NT2/D1 (cell line): ENCODE results near the gene OXGR1.

Experiments
- DNase-seq: peaks from one replicate; pipeline ENCODE4 v3.0.0-alpha.2; 2011; ENCODE audit warnings: low read depth, low spot score
- H3K27me3 ChIP-seq: 2 replicates; pipeline ENCODE4 v1.6.0; 2011; ENCODE audit warnings: mild to moderate bottlenecking; ENCODE audit not compliant: insufficient read length, insufficient read depth
- H3K36me3 ChIP-seq: 2 replicates; pipeline ENCODE4 v1.6.1; 2011; ENCODE audit warnings: mild to moderate bottlenecking, low read length, mixed read lengths; ENCODE audit not compliant: insufficient read depth, insufficient read length
- H3K4me1 ChIP-seq: 2 replicates; pipeline ENCODE4 v1.5.1; 2011; ENCODE audit not compliant: insufficient read depth, insufficient read length
- H3K4me3 ChIP-seq: 2 replicates; pipeline ENCODE4 v1.5.1; 2011; ENCODE audit warnings: low read depth; ENCODE audit not compliant: insufficient read length
- H3K9ac ChIP-seq: 2 replicates; pipeline ENCODE4 v1.6.0; 2011; ENCODE audit warnings: low read depth; ENCODE audit not compliant: insufficient read length
- H3K9me3 ChIP-seq: 2 replicates; pipeline ENCODE4 v1.5.1; 2011; ENCODE audit warnings: mild to moderate bottlenecking, low read length; ENCODE audit not compliant: insufficient read depth
- SUZ12 ChIP-seq: IDR thresholded peaks from 2 replicates; pipeline ENCODE4 v1.6.1; 2011; ENCODE audit not compliant: insufficient read length, insufficient read depth; ENCODE audit errors: extremely low read depth
- YY1 ChIP-seq: IDR thresholded peaks from 2 replicates; pipeline ENCODE4 v1.6.1; 2011; ENCODE audit not compliant: insufficient read length, insufficient read depth
- ZNF274 ChIP-seq: IDR thresholded peaks from 2 replicates; pipeline ENCODE4 v1.6.1; 2011; ENCODE audit warnings: mild to moderate bottlenecking, low read depth, low read length

The OXGR1 gene

GRCh38 chr13:97004096-97004876, 10.0 kb upstream of the OXGR1 start:
- H3K9ac ChIP-seq, result no peak overlapping the region
- no peaks in the 10 kb centered on the region for H3K4me1 ChIP-seq
- TF ChIP-seq ZNF274 (no peak), YY1 (no peak), SUZ12 (no peak)
- no peaks in the 10 kb centered on the region for H3K27me3 ChIP-seq
- no peak overlapping the region for H3K4me3 ChIP-seq
- H3K9me3 ChIP-seq, result no peaks in the 10 kb centered on the region
- DNase-seq, result no peak
- H3K36me3 ChIP-seq, result no peaks in the 10 kb centered on the region

GRCh38 chr13:97003071-97003470, 8.8 kb upstream of the OXGR1 start:
- Histone ChIP-seq H3K4me3 (no peak overlapping the region), H3K36me3 (no peaks in the 10 kb centered on the region), H3K9me3 (no peaks in the 10 kb centered on the region), H3K9ac (no peak overlapping the region), H3K27me3 (no peaks in the 10 kb centered on the region), H3K4me1 (no peaks in the 10 kb centered on the region)
- no peak for DNase-seq
- TF ChIP-seq YY1, result no peak
- TF ChIP-seq ZNF274, result no peak
- TF ChIP-seq SUZ12, result no peak

DNA sequence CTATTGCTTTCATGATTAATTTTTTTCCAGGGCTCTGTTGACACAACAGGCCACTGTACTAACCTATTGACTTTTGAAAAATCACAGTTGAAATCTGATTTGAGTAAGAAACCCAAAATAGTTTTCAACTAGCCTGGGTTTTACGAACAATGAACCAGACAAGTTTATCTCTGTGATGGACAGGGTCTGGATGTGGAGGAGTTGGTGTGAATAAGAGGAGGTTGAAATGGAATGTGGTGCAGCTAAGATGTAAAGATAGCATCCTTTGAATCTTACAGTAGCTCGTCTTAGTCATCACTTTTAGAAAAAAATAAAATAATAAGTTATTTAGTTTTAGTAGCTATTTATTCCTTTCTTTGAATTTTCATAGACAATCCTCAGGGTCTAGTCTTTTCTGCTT, 8.3 kb upstream of the OXGR1 start:
- H3K4me3 ChIP-seq, result no peak overlapping the region
- no peaks in the 10 kb centered on the region for H3K27me3 ChIP-seq
- no peaks in the 10 kb centered on the region for H3K36me3 ChIP-seq
- no peak overlapping the region for H3K9ac ChIP-seq
- no peak for TF ChIP-seq YY1
- no peak for TF ChIP-seq ZNF274
- TF ChIP-seq SUZ12, result no peak
- no peaks in the 10 kb centered on the region for H3K9me3 ChIP-seq
- H3K4me1 ChIP-seq, result no peaks in the 10 kb centered on the region
- no peak for DNase-seq

DNA sequence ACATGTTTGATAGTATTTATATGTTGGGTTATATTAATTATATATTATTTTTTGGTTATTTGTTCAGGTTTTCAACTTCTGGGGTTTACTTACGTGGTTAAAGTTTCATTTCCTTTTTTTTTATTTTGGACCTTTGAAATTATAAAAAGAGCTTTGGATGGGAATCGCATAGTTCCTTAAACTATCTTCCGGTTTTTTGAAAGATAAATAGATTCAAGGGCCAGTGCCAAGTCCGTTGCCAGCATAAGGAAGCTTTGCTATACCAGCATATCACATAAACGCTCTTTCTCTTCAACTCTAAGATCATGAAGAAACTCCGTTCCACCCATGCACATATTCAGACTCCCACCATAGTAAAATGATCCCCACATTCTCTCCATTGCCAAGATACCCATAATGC, 7.4 kb upstream of the OXGR1 start:
- no peak for DNase-seq
- H3K4me1 ChIP-seq, result no peaks in the 10 kb centered on the region
- H3K9ac ChIP-seq, result no peak overlapping the region
- no peak overlapping the region for H3K4me3 ChIP-seq
- H3K36me3 ChIP-seq, result no peaks in the 10 kb centered on the region
- H3K27me3 ChIP-seq, result no peaks in the 10 kb centered on the region
- no peaks in the 10 kb centered on the region for H3K9me3 ChIP-seq
- no peak for TF ChIP-seq SUZ12
- no peak for TF ChIP-seq YY1
- no peak for TF ChIP-seq ZNF274

DNA sequence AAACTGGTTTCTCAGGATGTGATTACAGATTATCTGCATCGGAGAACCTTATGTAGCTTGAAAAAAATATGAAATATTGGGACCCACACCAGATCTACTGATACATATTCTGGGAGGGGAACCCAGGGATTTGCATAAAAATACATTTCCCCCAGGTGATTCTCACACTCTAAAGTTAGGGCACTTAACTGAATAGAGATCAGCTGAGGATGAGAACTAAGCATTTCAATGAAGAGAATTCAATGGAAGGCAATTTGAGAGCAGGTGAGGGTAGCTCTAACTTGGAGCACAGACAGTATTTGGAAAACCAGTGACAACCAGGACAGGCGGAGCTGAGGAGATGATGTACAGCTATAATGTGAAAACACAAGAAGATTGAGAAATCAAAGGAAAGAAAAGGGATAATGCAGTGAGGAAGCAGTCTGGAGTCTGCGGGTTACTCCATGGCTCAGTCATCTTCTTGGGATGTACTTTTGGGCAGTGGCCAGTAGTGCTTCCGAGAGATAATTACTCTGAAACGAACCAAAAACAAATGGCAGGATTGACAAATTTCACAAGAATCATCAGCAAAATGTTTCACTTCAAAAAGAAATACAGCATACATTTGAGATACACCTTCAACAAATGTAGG, 6.1 kb upstream of the OXGR1 start:
- Histone ChIP-seq H3K9ac (no peak overlapping the region), H3K27me3 (no peaks in the 10 kb centered on the region), H3K9me3 (no peaks in the 10 kb centered on the region), H3K36me3 (no peaks in the 10 kb centered on the region), H3K4me1 (no peaks in the 10 kb centered on the region), H3K4me3 (no peak overlapping the region)
- DNase-seq, result no peak
- no peak for TF ChIP-seq SUZ12
- TF ChIP-seq ZNF274, result no peak
- TF ChIP-seq YY1, result no peak

- no peaks in the 10 kb centered on the region for H3K27me3 ChIP-seq
- no peak overlapping the region for H3K9ac ChIP-seq
- H3K4me3 ChIP-seq, result no peak overlapping the region
- DNase-seq, result no peak
- no peak for TF ChIP-seq ZNF274
- TF ChIP-seq YY1, result no peak
- no peak for TF ChIP-seq SUZ12
- no peaks in the 10 kb centered on the region for H3K9me3 ChIP-seq
- H3K4me1 ChIP-seq, result no peaks in the 10 kb centered on the region
- H3K36me3 ChIP-seq, result no peaks in the 10 kb centered on the region
These were observed 4.8 kb upstream of the OXGR1 start for GRCh38 chr13:96999091-96999490.

DNA sequence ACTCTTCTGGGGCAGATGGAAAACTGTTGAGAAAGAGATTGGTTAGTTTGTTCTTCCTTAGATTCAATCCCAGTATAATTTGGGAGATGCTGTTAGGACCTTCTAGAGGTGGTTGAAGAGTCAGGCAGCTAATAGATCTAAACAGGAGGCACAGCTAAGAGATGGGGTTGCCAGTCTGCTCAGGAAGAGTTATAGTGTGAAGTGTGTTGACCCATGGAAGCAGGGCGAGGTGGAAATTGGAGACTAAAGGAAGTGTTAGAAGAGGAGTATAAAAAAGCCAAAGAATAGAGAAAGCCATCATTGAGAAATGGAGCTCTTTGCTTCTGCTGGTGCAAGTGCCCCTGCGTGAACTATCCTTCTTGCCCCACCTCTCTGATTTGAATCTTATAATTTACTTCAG, 3.8 kb upstream of the OXGR1 start:
- no peak overlapping the region for H3K4me3 ChIP-seq
- no peaks in the 10 kb centered on the region for H3K36me3 ChIP-seq
- no peaks in the 10 kb centered on the region for H3K4me1 ChIP-seq
- DNase-seq, result no peak
- H3K9ac ChIP-seq, result no peak overlapping the region
- TF ChIP-seq SUZ12 (no peak), YY1 (no peak), ZNF274 (no peak)
- H3K27me3 ChIP-seq, result no peaks in the 10 kb centered on the region
- no peaks in the 10 kb centered on the region for H3K9me3 ChIP-seq
